Left ventricle myocardium inferior (tissue), 1 donor: ENCODE data around the gene EME2. TPM values are rescaled to one million over a fixed set of nuclear protein-coding genes. Genes with fewer than 3 reads are reported as not detected.

Source experiments
- DNase-seq: peaks from one replicate; pipeline ENCODE4 v3.0.0-alpha.2; 2020
- H3K27ac ChIP-seq: fragments of 200-600 bp; replicated peaks from 2 replicates; pipeline ENCODE4 v1.8.0; 2021
- H3K27me3 ChIP-seq: fragments of 200-600 bp; 2 replicates; pipeline ENCODE4 v1.8.0; 2021; ENCODE audit warnings: low read depth
- H3K36me3 ChIP-seq: fragments of 200-600 bp; 2 replicates; pipeline ENCODE4 v1.8.0; 2021
- H3K4me1 ChIP-seq: fragments of 200-600 bp; 2 replicates; pipeline ENCODE4 v1.8.0; 2021
- H3K4me3 ChIP-seq: fragments of 200-600 bp; 2 replicates; pipeline ENCODE4 v1.8.0; 2021; ENCODE audit warnings: mild to moderate bottlenecking, moderate library complexity
- H3K9me3 ChIP-seq: fragments of 200-600 bp; replicated peaks from 2 replicates; pipeline ENCODE4 v1.8.0; 2021
- intact Hi-C: fragments of 100-400 bp; cut with micrococcal nuclease; formaldehyde crosslinking; loops from one replicate; pipeline ENCODE4 v1.11.0; 2022
- total RNA-seq: library from RNA; stranded (reverse); fragmentation: NEBNext Ultra II Directional; extraction: Animal tissue kit (Norgen Biotek cat#: 25700); gene quantifications from one replicate; pipeline ENCODE4 v1.2.1, GENCODE V29; 2021
- TF ChIP-seq, protein P1 (sequence below): fragments of 200-600 bp; IDR thresholded peaks from 2 replicates; pipeline ENCODE4 v1.8.0; 2021; ENCODE audit warnings: antibody characterized with exemption, mild to moderate bottlenecking, borderline replicate concordance
- donor health status: DM: no; HTN: yes; CAD: no; lungs with severe emphysema.

The EME2 gene
- total RNA-seq, 1 donor from 2014 or later: 7.4 TPM

GRCh38 chr16:1809281-1809801 lies 36.7 kb downstream of the EME2 start:
- Histone ChIP-seq H3K36me3 (peaks cover 58% of the 10 kb centered on the region), H3K4me1 (no peaks in the 10 kb centered on the region), H3K27ac (no peak overlapping the region), H3K4me3 (no peak overlapping the region), H3K27me3 (no peaks in the 10 kb centered on the region), H3K9me3 (no peaks in the 10 kb centered on the region)
- intact Hi-C loops: no loop called here
- TF ChIP-seq, protein P1, sequence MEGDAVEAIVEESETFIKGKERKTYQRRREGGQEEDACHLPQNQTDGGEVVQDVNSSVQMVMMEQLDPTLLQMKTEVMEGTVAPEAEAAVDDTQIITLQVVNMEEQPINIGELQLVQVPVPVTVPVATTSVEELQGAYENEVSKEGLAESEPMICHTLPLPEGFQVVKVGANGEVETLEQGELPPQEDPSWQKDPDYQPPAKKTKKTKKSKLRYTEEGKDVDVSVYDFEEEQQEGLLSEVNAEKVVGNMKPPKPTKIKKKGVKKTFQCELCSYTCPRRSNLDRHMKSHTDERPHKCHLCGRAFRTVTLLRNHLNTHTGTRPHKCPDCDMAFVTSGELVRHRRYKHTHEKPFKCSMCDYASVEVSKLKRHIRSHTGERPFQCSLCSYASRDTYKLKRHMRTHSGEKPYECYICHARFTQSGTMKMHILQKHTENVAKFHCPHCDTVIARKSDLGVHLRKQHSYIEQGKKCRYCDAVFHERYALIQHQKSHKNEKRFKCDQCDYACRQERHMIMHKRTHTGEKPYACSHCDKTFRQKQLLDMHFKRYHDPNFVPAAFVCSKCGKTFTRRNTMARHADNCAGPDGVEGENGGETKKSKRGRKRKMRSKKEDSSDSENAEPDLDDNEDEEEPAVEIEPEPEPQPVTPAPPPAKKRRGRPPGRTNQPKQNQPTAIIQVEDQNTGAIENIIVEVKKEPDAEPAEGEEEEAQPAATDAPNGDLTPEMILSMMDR: no peak
- DNase-seq: no peak

- no peak for DNase-seq
- Histone ChIP-seq H3K27ac (no peak overlapping the region), H3K27me3 (no peaks in the 10 kb centered on the region), H3K4me1 (no peaks in the 10 kb centered on the region), H3K4me3 (no peak overlapping the region), H3K36me3 (peaks cover 65% of the 10 kb centered on the region), H3K9me3 (no peaks in the 10 kb centered on the region)
- intact Hi-C loops: no loop called here
- TF ChIP-seq, protein P1: no peak
Measured at GRCh38 chr16:1810106-1810505, 37.5 kb downstream of the EME2 start.

- Histone ChIP-seq H3K9me3 (no peaks in the 10 kb centered on the region), H3K4me3 (no peak overlapping the region), H3K4me1 (no peaks in the 10 kb centered on the region), H3K27me3 (no peaks in the 10 kb centered on the region), H3K36me3 (peaks cover 67% of the 10 kb centered on the region), H3K27ac (no peak overlapping the region)
- TF ChIP-seq, protein P1: no peak
- DNase-seq: no peak
- intact Hi-C loops: no loop called here
Measured at GRCh38 chr16:1810536-1810935, 37.9 kb downstream of the EME2 start.

GRCh38 chr16:1812732-1813163 lies 40.1 kb downstream of the EME2 start:
- Histone ChIP-seq H3K27ac (no peak overlapping the region), H3K4me3 (no peak overlapping the region), H3K36me3 (peaks cover 71% of the 10 kb centered on the region), H3K9me3 (no peaks in the 10 kb centered on the region), H3K4me1 (no peaks in the 10 kb centered on the region), H3K27me3 (no peaks in the 10 kb centered on the region)
- TF ChIP-seq, protein P1: peak; percentile 51
- intact Hi-C loops: no loop called here
- peak; percentile 75 for DNase-seq

DNA sequence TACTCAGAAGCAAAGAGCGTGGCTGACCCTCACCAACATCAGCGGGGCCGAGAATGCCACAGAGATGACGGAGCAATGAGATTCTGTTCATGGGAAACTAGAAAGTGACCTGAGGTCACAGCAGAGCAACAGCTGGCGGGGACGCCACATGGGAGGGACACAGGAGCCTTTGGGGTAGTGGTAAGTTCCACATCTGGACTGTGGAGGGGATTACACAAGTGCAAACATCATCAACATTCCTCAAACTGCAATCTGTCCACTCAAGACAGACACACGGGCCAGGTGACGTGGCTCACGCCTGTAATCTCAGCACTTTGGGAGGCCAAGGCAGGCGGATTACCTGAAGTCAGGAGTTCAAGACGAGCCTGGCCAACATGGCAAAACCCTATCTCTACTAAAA lies 42.9 kb downstream of the EME2 start:
- Histone ChIP-seq H3K4me1 (no peaks in the 10 kb centered on the region), H3K36me3 (peaks cover 74% of the 10 kb centered on the region), H3K27me3 (no peaks in the 10 kb centered on the region), H3K27ac (no peak overlapping the region), H3K4me3 (no peak overlapping the region), H3K9me3 (no peaks in the 10 kb centered on the region)
- no peak for DNase-seq
- TF ChIP-seq, protein P1: no peak
- intact Hi-C loops: no loop called here
